CD4-positive, CD25-positive, alpha-beta regulatory T cell (primary cell): ENCODE data around the gene DOCK1. TPM values are rescaled to one million over a fixed set of nuclear protein-coding genes. Genes with fewer than 3 reads are reported as not detected.

ENCODE experiments used
- ATAC-seq, 2 donors: fragments of 150-1000 bp; cut with Tn5 transposase; one replicate each; pipeline ENCODE4 v1.10.0; 2021; ENCODE audit warnings: low read depth in 2 of 2, moderate number of reproducible peaks in 2 of 2, moderate library complexity in 1 of 2
- DNase-seq, 3 donors: peaks; one replicate each; pipeline versions ENCODE4 v3.0.0 to v3.0.0-alpha.2; 2012 to 2022; ENCODE audit warnings: mixed read lengths in 1 of 3
- H3K27ac ChIP-seq: one replicate; pipeline ENCODE4 v1.7.0; 2013; ENCODE audit warnings: mild to moderate bottlenecking, low read length; ENCODE audit not compliant: insufficient read depth, poor library complexity, severe bottlenecking
- H3K27me3 ChIP-seq: one replicate; pipeline ENCODE4 v1.7.0; 2013; ENCODE audit warnings: low read length; ENCODE audit not compliant: control insufficient read depth, insufficient read depth
- H3K36me3 ChIP-seq: one replicate; pipeline ENCODE4 v1.7.0; 2013; ENCODE audit warnings: mild to moderate bottlenecking, low read length, moderate library complexity; ENCODE audit not compliant: control insufficient read depth, insufficient read depth
- H3K4me1 ChIP-seq: 2 replicates; pipeline ENCODE4 v1.7.0; 2013; ENCODE audit warnings: mild to moderate bottlenecking, low read length; ENCODE audit not compliant: insufficient read depth, control insufficient read depth, poor library complexity, severe bottlenecking
- H3K4me3 ChIP-seq: one replicate; pipeline ENCODE4 v1.7.0; 2013; ENCODE audit warnings: low read depth, mild to moderate bottlenecking, low read length, moderate library complexity
- H3K9me3 ChIP-seq, 2 experiments: 1 replicate in 1 of 2; 2 replicates in 1 of 2; pipeline ENCODE4 v1.7.0; 2013; ENCODE audit warnings: low read length in 2 of 2, mild to moderate bottlenecking in 1 of 2, moderate library complexity in 1 of 2; ENCODE audit not compliant: control insufficient read depth in 2 of 2
- H3K27ac Mint-ChIP-seq, 3 donors: one replicate each; pipeline ENCODE4 v1.8.0; 2020 to 2022; ENCODE audit warnings: mild to moderate bottlenecking in 3 of 3, mixed read lengths in 3 of 3, moderate library complexity in 2 of 3
- H3K27me3 Mint-ChIP-seq: one replicate; pipeline ENCODE4 v1.8.0; 2022; ENCODE audit warnings: mild to moderate bottlenecking, mixed read lengths
- H3K36me3 Mint-ChIP-seq: one replicate; pipeline ENCODE4 v1.8.0; 2020; ENCODE audit warnings: mixed read lengths
- H3K4me1 Mint-ChIP-seq, 4 donors: one replicate each; pipeline ENCODE4 v1.8.0; 2020 to 2022; ENCODE audit warnings: mixed read lengths in 4 of 4, mild to moderate bottlenecking in 1 of 4
- H3K4me3 Mint-ChIP-seq, 4 donors: one replicate each; pipeline ENCODE4 v1.8.0; 2020 to 2022; ENCODE audit warnings: mild to moderate bottlenecking in 4 of 4, mixed read lengths in 4 of 4, moderate library complexity in 3 of 4
- H3K9me3 Mint-ChIP-seq, 7 donors: one replicate each; pipeline ENCODE4 v1.8.0; 2020 to 2022; ENCODE audit warnings: mixed read lengths in 7 of 7, mild to moderate bottlenecking in 3 of 7, moderate library complexity in 2 of 7
- polyA plus RNA-seq, 4 donors: library from polyadenylated mRNA; unstranded; fragments of 300-500 nt; fragmentation: Illumina TruSeq; gene quantifications; one replicate each; pipeline ENCODE4 v1.2.3, GENCODE V29; 2021
- total RNA-seq: library from RNA; stranded (reverse); gene quantifications from one replicate; pipeline ENCODE4 v1.2.3, GENCODE V29; 2022

The DOCK1 gene
- total and polyA plus RNA-seq, 5 donors from 2014 or later = 0.20 TPM; not detected in 4

DNA sequence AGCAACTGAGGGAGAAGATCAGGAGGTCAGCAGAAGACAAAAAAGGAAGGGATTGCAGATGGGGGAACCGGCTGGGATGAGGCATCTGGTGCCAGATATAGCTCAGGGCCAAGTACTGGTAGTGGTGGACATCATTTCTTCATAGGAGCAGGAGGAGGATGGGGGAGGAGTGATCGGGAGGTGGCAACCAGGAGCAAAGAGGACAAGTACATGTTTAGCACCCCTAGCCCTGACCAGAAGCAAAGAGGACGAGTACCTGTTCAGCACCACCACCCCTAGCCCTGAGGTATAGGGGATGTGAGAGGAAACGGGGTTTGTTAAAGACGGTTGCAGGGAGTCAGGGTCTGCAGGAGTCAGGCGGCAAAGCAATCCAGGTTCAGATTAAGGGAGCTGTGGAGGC is 559.3 kb downstream of the DOCK1 start:
- H3K36me3 ChIP-seq = no peaks in the 10 kb centered on the region
- Mint-ChIP-seq H3K36me3 (no peaks in the 10 kb centered on the region), H3K27me3 (no peaks in the 10 kb centered on the region), H3K9me3 (peaks cover 0 to 9% (median 3%) of the 10 kb centered on the region in 7 donors), H3K4me1 (no peaks in the 10 kb centered on the region), H3K4me3 (no peak overlapping the region), H3K27ac (no peak overlapping the region)
- no peak overlapping the region for H3K4me3 ChIP-seq
- H3K27me3 ChIP-seq = no peaks in the 10 kb centered on the region
- no peak for DNase-seq
- H3K9me3 ChIP-seq = no peaks in the 10 kb centered on the region
- no peaks in the 10 kb centered on the region for H3K4me1 ChIP-seq
- ATAC-seq = no peak
- no peak overlapping the region for H3K27ac ChIP-seq

DNA sequence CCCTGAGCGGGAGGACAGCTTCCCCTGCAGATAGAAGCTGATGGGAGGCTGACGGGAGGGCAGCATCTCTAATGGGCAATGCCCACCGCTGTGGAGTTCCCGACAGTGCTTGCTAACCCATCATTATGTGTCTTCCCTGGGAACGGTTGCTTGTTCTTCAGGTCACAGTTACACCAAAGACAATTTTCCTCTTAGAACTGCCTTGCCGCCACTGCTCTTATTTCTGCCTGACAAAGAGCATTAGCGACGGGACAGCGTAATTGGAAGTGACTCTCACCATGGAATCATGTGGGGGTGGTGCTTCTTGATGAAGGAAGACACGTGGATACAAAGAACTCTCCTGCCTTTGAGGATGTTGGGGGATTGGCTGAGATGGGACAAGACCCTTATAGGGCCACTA is 562.6 kb downstream of the DOCK1 start:
- no peak for ATAC-seq

DNA sequence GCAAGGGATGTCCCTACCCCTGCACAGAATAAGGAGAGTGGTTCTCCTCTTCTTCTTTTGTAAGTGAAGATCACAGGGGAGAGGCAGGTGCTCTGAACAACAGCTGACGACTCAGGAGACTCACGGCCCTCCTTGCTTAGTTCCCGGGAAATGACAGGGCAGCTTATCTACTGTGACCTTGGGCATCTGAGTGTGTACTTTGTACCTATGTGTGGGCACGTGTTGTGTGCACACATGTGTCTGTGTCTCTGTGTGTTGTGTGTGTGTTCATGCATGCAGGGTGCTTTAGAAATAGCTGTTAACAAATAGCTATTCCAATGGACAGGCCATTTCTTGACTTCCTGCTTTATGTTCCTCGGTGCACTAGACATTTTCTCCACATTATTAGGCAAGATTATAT is 563.4 kb downstream of the DOCK1 start:
- Mint-ChIP-seq H3K36me3 (no peaks in the 10 kb centered on the region), H3K4me1 (no peaks in the 10 kb centered on the region), H3K27ac (no peak overlapping the region), H3K27me3 (no peaks in the 10 kb centered on the region), H3K4me3 (no peak overlapping the region), H3K9me3 (peaks cover 0 to 5% (median under 1%) of the 10 kb centered on the region in 7 donors)
- no peak for ATAC-seq
- DNase-seq = no peak
- Histone ChIP-seq H3K36me3 (no peaks in the 10 kb centered on the region), H3K4me1 (no peaks in the 10 kb centered on the region), H3K27ac (no peak overlapping the region), H3K27me3 (no peaks in the 10 kb centered on the region), H3K4me3 (no peak overlapping the region), H3K9me3 (no peaks in the 10 kb centered on the region)

More for the DNA sequence above, 562.6 kb downstream of the DOCK1 start:
- Mint-ChIP-seq H3K4me1 (no peaks in the 10 kb centered on the region), H3K4me3 (no peak overlapping the region), H3K36me3 (no peaks in the 10 kb centered on the region), H3K27ac (no peak overlapping the region), H3K9me3 (peaks cover 0 to 6% (median 3%) of the 10 kb centered on the region in 7 donors), H3K27me3 (no peaks in the 10 kb centered on the region)
- Histone ChIP-seq H3K4me3 (no peak overlapping the region), H3K36me3 (no peaks in the 10 kb centered on the region), H3K27me3 (no peaks in the 10 kb centered on the region), H3K4me1 (no peaks in the 10 kb centered on the region), H3K9me3 (no peaks in the 10 kb centered on the region), H3K27ac (no peak overlapping the region)
- no peak for DNase-seq

DNA sequence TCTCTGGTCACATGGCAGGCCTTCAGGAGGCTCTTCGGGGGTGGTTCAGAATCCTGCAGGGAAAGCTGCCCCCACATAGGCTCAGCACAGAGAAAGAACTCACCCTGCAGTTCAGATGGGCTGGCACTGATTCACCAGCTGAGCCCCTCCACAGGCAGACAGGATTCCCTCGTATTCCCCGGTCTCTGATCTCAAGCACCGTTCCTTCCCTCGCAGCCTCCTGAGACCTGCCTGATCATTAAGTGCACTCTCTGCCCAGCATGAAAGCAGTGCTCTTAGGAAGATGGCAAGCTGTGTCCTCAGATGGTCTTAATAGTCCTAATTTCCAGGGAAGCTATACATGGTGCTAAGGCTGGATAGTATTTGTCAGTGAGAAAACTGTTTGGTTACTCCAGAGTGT is 565.7 kb downstream of the DOCK1 start:
- Histone ChIP-seq H3K36me3 (no peaks in the 10 kb centered on the region), H3K27me3 (no peaks in the 10 kb centered on the region), H3K4me3 (no peak overlapping the region), H3K27ac (no peak overlapping the region), H3K4me1 (no peaks in the 10 kb centered on the region), H3K9me3 (no peaks in the 10 kb centered on the region)
- no peaks in the 10 kb centered on the region for H3K27me3 Mint-ChIP-seq
- no peaks in the 10 kb centered on the region for H3K36me3 Mint-ChIP-seq
- no peak for ATAC-seq
- H3K4me1 Mint-ChIP-seq = no peaks in the 10 kb centered on the region
- H3K4me3 Mint-ChIP-seq = no peak overlapping the region
- peaks cover 0 to 7% (median 0%) of the 10 kb centered on the region in 7 donors for H3K9me3 Mint-ChIP-seq
- no peak overlapping the region for H3K27ac Mint-ChIP-seq
- DNase-seq = no peak

DNA sequence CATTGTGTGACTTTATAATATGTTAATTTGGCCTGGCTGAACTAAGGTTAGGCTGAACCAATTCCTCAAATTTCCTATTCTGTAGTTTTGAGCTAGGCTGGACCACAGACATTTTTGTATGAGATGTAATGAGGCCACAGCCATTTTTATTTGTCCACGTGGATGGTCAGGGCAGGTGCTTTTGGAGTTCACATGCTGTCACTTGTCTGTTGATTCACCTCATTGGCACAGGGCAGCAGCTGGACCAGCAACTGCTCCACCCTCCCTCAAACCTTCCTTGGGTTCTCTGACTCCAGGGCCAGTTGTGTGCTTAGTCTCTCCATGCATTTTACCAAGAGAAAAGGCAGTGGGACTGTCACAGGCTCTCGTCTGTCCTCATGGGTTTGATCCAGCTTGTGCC is 567.7 kb downstream of the DOCK1 start:
- Histone ChIP-seq H3K4me3 (no peak overlapping the region), H3K4me1 (no peaks in the 10 kb centered on the region), H3K27me3 (no peaks in the 10 kb centered on the region), H3K9me3 (no peaks in the 10 kb centered on the region), H3K36me3 (no peaks in the 10 kb centered on the region), H3K27ac (no peak overlapping the region)
- Mint-ChIP-seq H3K4me3 (no peak overlapping the region), H3K27me3 (no peaks in the 10 kb centered on the region), H3K4me1 (no peaks in the 10 kb centered on the region), H3K9me3 (peaks cover 0 to 6% (median 0%) of the 10 kb centered on the region in 7 donors), H3K36me3 (no peaks in the 10 kb centered on the region), H3K27ac (no peak overlapping the region)
- no peak for DNase-seq
- no peak for ATAC-seq

DNA sequence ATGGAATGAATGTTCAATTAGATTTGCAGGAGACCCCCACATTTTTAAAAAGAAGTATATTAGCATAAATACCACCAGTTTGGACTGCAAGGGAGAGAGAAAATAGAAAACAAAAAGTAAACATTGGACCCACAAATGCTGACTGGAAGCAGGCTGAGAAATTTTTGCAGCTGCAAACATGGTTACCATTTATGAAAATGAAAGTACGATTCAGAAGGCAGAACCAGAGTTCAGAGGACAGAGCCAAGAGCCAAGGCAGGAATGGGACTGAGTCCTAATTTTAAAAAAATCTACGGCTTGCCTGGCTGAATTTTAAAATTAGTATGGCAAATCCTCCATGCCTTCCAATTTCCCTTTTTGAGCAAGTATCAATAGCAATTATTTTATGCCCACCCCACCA is 569.3 kb downstream of the DOCK1 start:
- Mint-ChIP-seq H3K27me3 (no peaks in the 10 kb centered on the region), H3K27ac (no peak overlapping the region), H3K4me3 (no peak overlapping the region), H3K4me1 (no peaks in the 10 kb centered on the region), H3K9me3 (peaks cover 0 to 6% (median 1%) of the 10 kb centered on the region in 7 donors), H3K36me3 (no peaks in the 10 kb centered on the region)
- DNase-seq = no peak
- H3K4me3 ChIP-seq = no peak overlapping the region
- no peaks in the 10 kb centered on the region for H3K27me3 ChIP-seq
- ATAC-seq = no peak
- H3K9me3 ChIP-seq = no peaks in the 10 kb centered on the region
- no peaks in the 10 kb centered on the region for H3K4me1 ChIP-seq
- H3K27ac ChIP-seq = no peak overlapping the region
- no peaks in the 10 kb centered on the region for H3K36me3 ChIP-seq

DNA sequence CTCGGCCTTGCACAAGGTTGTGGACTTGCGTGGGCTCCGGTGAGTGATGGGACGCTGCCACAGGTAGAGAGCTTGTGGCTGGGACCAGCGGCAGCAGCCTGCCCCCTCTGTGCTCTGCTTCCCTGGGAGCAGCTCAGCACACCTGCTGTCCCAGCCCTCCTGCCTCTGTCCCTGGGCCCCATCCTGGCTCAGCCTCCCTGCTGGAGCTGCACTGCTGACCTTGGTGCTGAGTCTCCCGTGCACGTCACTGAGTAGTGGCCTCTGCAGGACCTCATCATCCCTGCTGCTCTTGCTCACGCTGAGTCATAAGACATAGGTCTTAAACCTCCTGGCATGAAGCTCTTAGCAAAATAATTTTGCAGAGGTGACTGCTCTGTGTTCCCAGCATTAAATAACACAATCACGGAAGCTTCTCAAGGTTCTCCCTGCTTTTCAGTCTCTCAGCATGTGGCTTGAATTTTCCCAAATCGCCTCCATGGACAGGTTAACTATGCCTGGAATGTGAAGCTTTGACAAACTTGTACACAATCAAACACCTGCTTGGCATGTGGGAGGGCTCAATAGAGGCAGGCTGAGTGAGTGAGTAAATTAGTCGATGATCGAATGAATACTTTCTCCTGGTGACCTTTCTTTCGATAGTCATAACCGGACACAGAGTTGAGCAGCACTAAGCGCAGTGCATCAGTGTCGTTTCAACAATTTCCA is 580.1 kb downstream of the DOCK1 start:
- Histone ChIP-seq H3K27ac (no peak overlapping the region), H3K36me3 (no peaks in the 10 kb centered on the region), H3K4me3 (no peak overlapping the region), H3K4me1 (no peaks in the 10 kb centered on the region), H3K9me3 (no peaks in the 10 kb centered on the region), H3K27me3 (no peaks in the 10 kb centered on the region)
- no peak overlapping the region for H3K4me3 Mint-ChIP-seq
- no peaks in the 10 kb centered on the region for H3K36me3 Mint-ChIP-seq
- no peak for ATAC-seq
- H3K27me3 Mint-ChIP-seq = no peaks in the 10 kb centered on the region
- DNase-seq = no peak
- no peaks in the 10 kb centered on the region for H3K4me1 Mint-ChIP-seq
- H3K27ac Mint-ChIP-seq = no peak overlapping the region
- H3K9me3 Mint-ChIP-seq = peaks cover 0 to 5% (median 0%) of the 10 kb centered on the region in 7 donors

DNA sequence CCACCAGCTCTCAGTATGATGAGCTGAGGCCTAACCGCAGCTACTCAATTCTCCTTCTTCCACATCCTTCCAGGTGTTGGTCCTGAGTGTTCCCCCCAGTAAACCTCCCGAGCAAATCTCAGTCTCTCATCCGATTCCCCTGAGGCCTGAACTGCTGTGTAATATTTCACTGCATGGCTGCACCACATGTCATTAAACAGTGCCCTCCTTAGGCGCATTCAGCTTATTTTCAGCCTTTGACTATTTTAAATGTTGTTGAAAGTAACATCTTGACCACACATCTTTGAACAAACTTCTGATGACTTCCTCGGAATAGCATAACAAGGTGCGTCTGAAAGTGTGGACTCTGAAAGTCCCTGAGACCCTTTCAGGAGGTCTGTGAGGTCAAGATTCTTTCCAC is 581.1 kb downstream of the DOCK1 start:
- Histone ChIP-seq H3K4me1 (no peaks in the 10 kb centered on the region), H3K9me3 (no peaks in the 10 kb centered on the region), H3K36me3 (no peaks in the 10 kb centered on the region), H3K4me3 (no peak overlapping the region), H3K27me3 (no peaks in the 10 kb centered on the region), H3K27ac (no peak overlapping the region)
- H3K4me1 Mint-ChIP-seq = no peaks in the 10 kb centered on the region
- ATAC-seq (no peak), DNase-seq (no peak)
- peaks cover 0 to 5% (median 0%) of the 10 kb centered on the region in 7 donors for H3K9me3 Mint-ChIP-seq
- H3K4me3 Mint-ChIP-seq = no peak overlapping the region
- no peak overlapping the region for H3K27ac Mint-ChIP-seq
- H3K36me3 Mint-ChIP-seq = no peaks in the 10 kb centered on the region
- no peaks in the 10 kb centered on the region for H3K27me3 Mint-ChIP-seq
